Neural cell (in vitro differentiated cells): ENCODE measurements around the gene SERINC5. TPM values are rescaled to one million over a fixed set of nuclear protein-coding genes. Genes with fewer than 3 reads are reported as not detected.

Experiments used
- H2AFZ ChIP-seq: fragments of 200-600, 300-800 bp; sonication (generic), shearing (Covaris generic); 2 replicates; pipeline ENCODE4 v1.6.0; 2014; ENCODE audit warnings: low read depth, mild to moderate bottlenecking, antibody characterized with exemption, low read length, moderate library complexity
- H3F3A ChIP-seq: fragments of 200-600 bp; shearing (Covaris generic); 2 replicates; pipeline ENCODE4 v1.6.1; 2016; ENCODE audit warnings: mild to moderate bottlenecking, moderate library complexity, mixed read lengths, antibody characterized with exemption, low read length; ENCODE audit not compliant: insufficient read depth, poor library complexity, severe bottlenecking
- H3K27ac ChIP-seq: fragments of 200-600, 300-800 bp; sonication (generic), shearing (Covaris generic); 2 replicates; pipeline ENCODE4 v1.5.1; 2014; ENCODE audit warnings: mild to moderate bottlenecking, low read length, moderate library complexity
- H3K27me3 ChIP-seq: fragments of 300-800, 200-600 bp; sonication (generic), shearing (Covaris generic); 2 replicates; pipeline ENCODE4 v1.6.0; 2014; ENCODE audit warnings: mild to moderate bottlenecking, low read depth, low read length, moderate library complexity; ENCODE audit not compliant: insufficient read depth
- H3K36me3 ChIP-seq: fragments of 300-800, 200-600 bp; sonication (generic), shearing (Covaris generic); 2 replicates; pipeline ENCODE4 v1.5.1; 2014; ENCODE audit warnings: mild to moderate bottlenecking, antibody characterized with exemption, low read length, moderate library complexity; ENCODE audit not compliant: insufficient read depth
- H3K4me2 ChIP-seq: fragments of 300-800, 200-600 bp; sonication (generic), shearing (Covaris generic); 2 replicates; pipeline ENCODE4 v1.6.0; 2014; ENCODE audit warnings: mild to moderate bottlenecking, low read length
- H3K4me3 ChIP-seq: fragments of 300-800, 200-600 bp; sonication (generic), shearing (Covaris generic); 2 replicates; pipeline ENCODE4 v1.5.1; 2014; ENCODE audit warnings: mild to moderate bottlenecking, low read length, moderate library complexity
- H3K79me2 ChIP-seq: fragments of 200-600 bp; shearing (Covaris generic); replicated peaks from 2 replicates; pipeline ENCODE4 v1.6.0; 2014; ENCODE audit warnings: mild to moderate bottlenecking, low read length, moderate library complexity; ENCODE audit not compliant: insufficient read depth
- H3K9ac ChIP-seq: fragments of 300-800, 200-600 bp; sonication (generic), shearing (Covaris generic); 2 replicates; pipeline ENCODE4 v1.6.1; 2016; ENCODE audit warnings: mild to moderate bottlenecking, low read length, mixed read lengths
- H3K9me2 ChIP-seq: fragments of 200-600 bp; shearing (Covaris generic); 2 replicates; pipeline ENCODE4 v1.6.1; 2016; ENCODE audit warnings: mild to moderate bottlenecking, low read length, mixed read lengths; ENCODE audit not compliant: insufficient read depth
- H3K9me3 ChIP-seq: fragments of 200-600, 300-800 bp; sonication (generic), shearing (Covaris generic); 2 replicates; pipeline ENCODE4 v1.6.1; 2016; ENCODE audit warnings: mild to moderate bottlenecking, mixed run types, low read length, moderate library complexity, mixed read lengths
- H4K20me1 ChIP-seq: fragments of 200-600 bp; shearing (Covaris generic); 2 replicates; pipeline ENCODE4 v1.6.1; 2016; ENCODE audit warnings: mild to moderate bottlenecking, mixed run types; ENCODE audit not compliant: insufficient read depth
- EP300 ChIP-seq: fragments of 450-650 bp; conservative IDR thresholded peaks from 2 replicates; pipeline ENCODE4 v1.6.1; 2014; ENCODE audit warnings: antibody characterized with exemption, mild to moderate bottlenecking, moderate library complexity; ENCODE audit not compliant: poor library complexity, severe bottlenecking
- EZH2 ChIP-seq: fragments of 200-600, 300-800 bp; shearing (Covaris generic), sonication (generic); IDR thresholded peaks from 2 replicates; pipeline ENCODE4 v1.6.1; 2014; ENCODE audit warnings: antibody characterized with exemption, low read length, borderline replicate concordance, mild to moderate bottlenecking; ENCODE audit not compliant: insufficient read depth, poor library complexity, severe bottlenecking
- MXI1 ChIP-seq: fragments of 450-650 bp; conservative IDR thresholded peaks from 2 replicates; pipeline ENCODE4 v1.6.1; 2014; ENCODE audit warnings: antibody characterized with exemption, mild to moderate bottlenecking; ENCODE audit not compliant: poor library complexity, severe bottlenecking
- POLR2AphosphoS5 ChIP-seq: IDR thresholded peaks from 2 replicates; pipeline ENCODE4 v1.6.1; 2012
- RAD21 ChIP-seq: fragments of 450-650 bp; conservative IDR thresholded peaks from 2 replicates; pipeline ENCODE4 v1.6.1; 2014; ENCODE audit warnings: antibody characterized with exemption, mild to moderate bottlenecking, moderate library complexity
- SMC3 ChIP-seq: fragments of 450-650 bp; conservative IDR thresholded peaks from 2 replicates; pipeline ENCODE4 v1.6.1; 2014; ENCODE audit warnings: antibody characterized with exemption, mild to moderate bottlenecking, moderate library complexity; ENCODE audit not compliant: poor library complexity
- TAF1 ChIP-seq: IDR thresholded peaks from 2 replicates; pipeline ENCODE4 v1.6.1; 2012; ENCODE audit warnings: low read depth
- polyA plus RNA-seq: library from polyadenylated mRNA; depleted of rRNA; stranded (reverse); fragments of >200 nt; gene quantifications from 2 replicates; pipeline ENCODE4 v1.2.3, GENCODE V29; 2014
- TF ChIP-seq, protein P1 (sequence below): fragments of 450-650 bp; IDR thresholded peaks from 2 replicates; pipeline ENCODE4 v1.5.1; 2014; ENCODE audit warnings: antibody characterized with exemption, mild to moderate bottlenecking, moderate library complexity; ENCODE audit not compliant: poor library complexity, severe bottlenecking
- TF ChIP-seq, protein P2 (sequence below): IDR thresholded peaks from 2 replicates; pipeline ENCODE4 v1.6.1; 2012; ENCODE audit warnings: borderline replicate concordance

SERINC5 gene
- polyA plus RNA-seq, 1 donor from 2014 or later, result 5.8 TPM

DNA sequence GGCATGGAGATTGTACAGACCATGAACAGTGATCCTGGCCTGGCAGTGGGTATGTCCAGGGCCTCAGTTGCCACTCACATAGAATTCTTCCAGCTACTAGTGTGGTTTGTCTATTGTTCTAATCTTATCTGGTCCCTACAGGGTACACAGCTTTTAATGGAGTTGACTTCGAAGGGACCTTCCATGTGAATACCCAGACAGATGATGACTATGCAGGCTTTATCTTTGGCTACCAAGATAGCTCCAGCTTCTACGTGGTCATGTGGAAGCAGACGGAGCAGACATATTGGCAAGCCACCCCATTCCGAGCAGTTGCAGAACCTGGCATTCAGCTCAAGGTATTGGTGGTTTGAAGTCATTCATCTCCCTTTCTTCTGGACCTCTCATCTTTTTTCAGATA, 176.9 kb downstream of the SERINC5 start:
- no peaks in the 10 kb centered on the region for H3K9me3 ChIP-seq
- no peaks in the 10 kb centered on the region for H3K79me2 ChIP-seq
- H3K4me3 ChIP-seq, result no peak overlapping the region
- H2AFZ ChIP-seq, result no peak overlapping the region
- no peak overlapping the region for H3K27ac ChIP-seq
- no peaks in the 10 kb centered on the region for H3F3A ChIP-seq
- H3K9me2 ChIP-seq, result no peaks in the 10 kb centered on the region
- H3K4me2 ChIP-seq, result no peak overlapping the region
- no peaks in the 10 kb centered on the region for H3K27me3 ChIP-seq
- no peak overlapping the region for H3K9ac ChIP-seq
- H4K20me1 ChIP-seq, result no peaks in the 10 kb centered on the region
- no peak for TF ChIP-seq MXI1
- TF ChIP-seq RAD21, result no peak
- TF ChIP-seq, protein P1, sequence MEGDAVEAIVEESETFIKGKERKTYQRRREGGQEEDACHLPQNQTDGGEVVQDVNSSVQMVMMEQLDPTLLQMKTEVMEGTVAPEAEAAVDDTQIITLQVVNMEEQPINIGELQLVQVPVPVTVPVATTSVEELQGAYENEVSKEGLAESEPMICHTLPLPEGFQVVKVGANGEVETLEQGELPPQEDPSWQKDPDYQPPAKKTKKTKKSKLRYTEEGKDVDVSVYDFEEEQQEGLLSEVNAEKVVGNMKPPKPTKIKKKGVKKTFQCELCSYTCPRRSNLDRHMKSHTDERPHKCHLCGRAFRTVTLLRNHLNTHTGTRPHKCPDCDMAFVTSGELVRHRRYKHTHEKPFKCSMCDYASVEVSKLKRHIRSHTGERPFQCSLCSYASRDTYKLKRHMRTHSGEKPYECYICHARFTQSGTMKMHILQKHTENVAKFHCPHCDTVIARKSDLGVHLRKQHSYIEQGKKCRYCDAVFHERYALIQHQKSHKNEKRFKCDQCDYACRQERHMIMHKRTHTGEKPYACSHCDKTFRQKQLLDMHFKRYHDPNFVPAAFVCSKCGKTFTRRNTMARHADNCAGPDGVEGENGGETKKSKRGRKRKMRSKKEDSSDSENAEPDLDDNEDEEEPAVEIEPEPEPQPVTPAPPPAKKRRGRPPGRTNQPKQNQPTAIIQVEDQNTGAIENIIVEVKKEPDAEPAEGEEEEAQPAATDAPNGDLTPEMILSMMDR, result no peak
- no peak for TF ChIP-seq EP300
- TF ChIP-seq EZH2, result no peak
- TF ChIP-seq, protein P2, sequence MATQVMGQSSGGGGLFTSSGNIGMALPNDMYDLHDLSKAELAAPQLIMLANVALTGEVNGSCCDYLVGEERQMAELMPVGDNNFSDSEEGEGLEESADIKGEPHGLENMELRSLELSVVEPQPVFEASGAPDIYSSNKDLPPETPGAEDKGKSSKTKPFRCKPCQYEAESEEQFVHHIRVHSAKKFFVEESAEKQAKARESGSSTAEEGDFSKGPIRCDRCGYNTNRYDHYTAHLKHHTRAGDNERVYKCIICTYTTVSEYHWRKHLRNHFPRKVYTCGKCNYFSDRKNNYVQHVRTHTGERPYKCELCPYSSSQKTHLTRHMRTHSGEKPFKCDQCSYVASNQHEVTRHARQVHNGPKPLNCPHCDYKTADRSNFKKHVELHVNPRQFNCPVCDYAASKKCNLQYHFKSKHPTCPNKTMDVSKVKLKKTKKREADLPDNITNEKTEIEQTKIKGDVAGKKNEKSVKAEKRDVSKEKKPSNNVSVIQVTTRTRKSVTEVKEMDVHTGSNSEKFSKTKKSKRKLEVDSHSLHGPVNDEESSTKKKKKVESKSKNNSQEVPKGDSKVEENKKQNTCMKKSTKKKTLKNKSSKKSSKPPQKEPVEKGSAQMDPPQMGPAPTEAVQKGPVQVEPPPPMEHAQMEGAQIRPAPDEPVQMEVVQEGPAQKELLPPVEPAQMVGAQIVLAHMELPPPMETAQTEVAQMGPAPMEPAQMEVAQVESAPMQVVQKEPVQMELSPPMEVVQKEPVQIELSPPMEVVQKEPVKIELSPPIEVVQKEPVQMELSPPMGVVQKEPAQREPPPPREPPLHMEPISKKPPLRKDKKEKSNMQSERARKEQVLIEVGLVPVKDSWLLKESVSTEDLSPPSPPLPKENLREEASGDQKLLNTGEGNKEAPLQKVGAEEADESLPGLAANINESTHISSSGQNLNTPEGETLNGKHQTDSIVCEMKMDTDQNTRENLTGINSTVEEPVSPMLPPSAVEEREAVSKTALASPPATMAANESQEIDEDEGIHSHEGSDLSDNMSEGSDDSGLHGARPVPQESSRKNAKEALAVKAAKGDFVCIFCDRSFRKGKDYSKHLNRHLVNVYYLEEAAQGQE, result no peak
- no peak for TF ChIP-seq SMC3
- TF ChIP-seq TAF1, result no peak
- no peaks in the 10 kb centered on the region for H3K36me3 ChIP-seq

DNA sequence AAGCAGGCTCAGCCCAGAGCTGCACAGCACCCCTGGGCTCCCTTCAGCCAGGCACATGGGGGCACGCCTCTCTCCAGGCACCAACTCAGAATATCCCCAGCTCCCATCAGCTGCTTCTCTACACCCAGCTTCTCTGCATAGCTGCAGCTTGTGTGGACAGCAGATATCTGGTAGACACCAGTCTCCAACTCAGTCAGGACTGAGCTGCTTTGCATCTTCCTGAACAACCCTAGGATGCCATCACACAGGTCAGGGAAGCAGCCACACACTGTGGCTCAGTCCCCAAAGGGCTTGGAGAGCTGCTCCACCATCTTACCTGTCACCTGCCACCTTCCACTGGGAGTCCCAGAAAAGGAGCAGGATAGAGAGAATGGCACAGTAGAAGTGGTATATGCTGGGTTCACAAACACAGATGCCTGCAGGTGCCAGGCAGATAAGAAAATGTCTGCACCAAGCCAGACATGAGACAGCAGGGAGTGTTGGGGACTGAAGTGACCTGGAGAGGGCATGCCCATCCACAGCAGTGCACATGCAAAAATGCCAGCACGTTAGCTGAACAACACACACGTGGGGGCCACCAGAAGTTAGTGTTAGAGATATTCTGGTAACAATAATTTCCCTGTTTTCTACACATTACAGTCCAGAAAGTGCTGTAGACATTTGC, 178.7 kb downstream of the SERINC5 start:
- Histone ChIP-seq H3K79me2 (no peaks in the 10 kb centered on the region), H3K4me3 (no peak overlapping the region), H3K9ac (no peak overlapping the region), H2AFZ (no peak overlapping the region), H3K9me3 (no peaks in the 10 kb centered on the region), H3K4me2 (no peak overlapping the region), H3F3A (no peaks in the 10 kb centered on the region), H4K20me1 (no peaks in the 10 kb centered on the region), H3K27ac (no peak overlapping the region), H3K36me3 (no peaks in the 10 kb centered on the region), H3K9me2 (no peaks in the 10 kb centered on the region), H3K27me3 (no peaks in the 10 kb centered on the region)
- TF ChIP-seq EP300, result no peak
- TF ChIP-seq, protein P2, result no peak
- TF ChIP-seq, protein P1, result no peak
- TF ChIP-seq RAD21, result no peak
- TF ChIP-seq EZH2, result no peak
- no peak for TF ChIP-seq MXI1
- TF ChIP-seq POLR2AphosphoS5, result no peak
- no peak for TF ChIP-seq TAF1
- no peak for TF ChIP-seq SMC3
